Endodermal cell (in vitro differentiated cells): ENCODE results near the gene SDHA. TPM values are rescaled to one million over a fixed set of nuclear protein-coding genes. Genes with fewer than 3 reads are reported as not detected.

Source experiments
- DNase-seq: peaks from one replicate; pipeline ENCODE4 v3.0.0-alpha.2; 2017
- H3K27ac ChIP-seq: 2 replicates; pipeline ENCODE4 v1.5.1; 2013; ENCODE audit warnings: mild to moderate bottlenecking, low read depth, low read length, moderate library complexity
- H3K27me3 ChIP-seq: 2 replicates; pipeline ENCODE4 v1.6.1; 2013; ENCODE audit warnings: mild to moderate bottlenecking, low read length, moderate library complexity; ENCODE audit not compliant: insufficient read depth, control insufficient read depth, poor library complexity, severe bottlenecking
- H3K36me3 ChIP-seq: 2 replicates; pipeline ENCODE4 v1.7.0; 2013; ENCODE audit warnings: mild to moderate bottlenecking, low read length, moderate library complexity; ENCODE audit not compliant: control insufficient read depth, insufficient read depth
- H3K4me1 ChIP-seq: one replicate; pipeline ENCODE4 v1.7.0; 2013; ENCODE audit warnings: low read length; ENCODE audit not compliant: control insufficient read depth, insufficient read depth
- H3K4me3 ChIP-seq: 2 replicates; pipeline ENCODE4 v1.5.1; 2013; ENCODE audit warnings: mild to moderate bottlenecking, low read length, moderate library complexity
- H3K9ac ChIP-seq: 2 replicates; pipeline ENCODE4 v1.6.1; 2013; ENCODE audit warnings: mild to moderate bottlenecking, low read length, moderate library complexity; ENCODE audit not compliant: poor library complexity, severe bottlenecking; ENCODE audit errors: extremely low read depth
- H3K9me3 ChIP-seq: 2 replicates; pipeline ENCODE4 v1.6.1; 2013; ENCODE audit warnings: mild to moderate bottlenecking, low read length, moderate library complexity; ENCODE audit not compliant: control insufficient read depth
- H3K27ac Mint-ChIP-seq: 2 replicates; pipeline ENCODE4 v1.8.0; 2020; ENCODE audit warnings: mixed read lengths
- H3K27me3 Mint-ChIP-seq: 2 replicates; pipeline ENCODE4 v1.8.0; 2021; ENCODE audit warnings: mild to moderate bottlenecking, mixed read lengths; ENCODE audit not compliant: insufficient read depth
- H3K36me3 Mint-ChIP-seq: 2 replicates; pipeline ENCODE4 v1.8.0; 2020; ENCODE audit warnings: low read depth, mixed read lengths
- H3K4me1 Mint-ChIP-seq: 2 replicates; pipeline ENCODE4 v1.8.0; 2020; ENCODE audit warnings: mixed read lengths
- H3K4me3 Mint-ChIP-seq: 2 replicates; pipeline ENCODE4 v1.8.0; 2020; ENCODE audit warnings: mild to moderate bottlenecking, moderate library complexity, mixed read lengths
- H3K9me3 Mint-ChIP-seq: 2 replicates; pipeline ENCODE4 v1.8.0; 2020; ENCODE audit warnings: mild to moderate bottlenecking, mixed read lengths
- WGBS, 2 experiments: methylation state at CpG; one replicate each; pipeline versions ENCODE4 v1.1.5 to v1.1.7; 2013; ENCODE audit warnings: missing lambda C conversion rate in 2 of 2, mixed read lengths in 1 of 2; ENCODE audit not compliant: insufficient coverage in 1 of 2, insufficient read length in 1 of 2; 5-methylcytosine and 5-hydroxymethylcytosine counted together
- total RNA-seq, 2 donors: library from RNA; stranded (reverse); fragmentation: NEBNext Ultra II Directional in 1 of 2; extraction: Animal tissue kit (Norgen Biotek cat#: 25700) in 1 of 2; gene quantifications; 2 replicates in 1 of 2; 3 replicates in 1 of 2; pipeline ENCODE4 v1.2.1, GENCODE V29; 2021
- TF ChIP-seq, protein P1 (sequence below): fragments of 200-600 bp; sonication (generic); conservative IDR thresholded peaks from 2 replicates; pipeline ENCODE4 v1.5.0; 2021; ENCODE audit warnings: antibody characterized with exemption, mild to moderate bottlenecking

SDHA gene
- total RNA-seq, 2 donors from 2014 or later: 61.6 to 73.1 TPM

GRCh38 chr5:174291-174600, 43.9 kb upstream of the SDHA start:
- no peaks in the 10 kb centered on the region for H3K27me3 ChIP-seq
- Mint-ChIP-seq H3K27ac (no peak overlapping the region), H3K4me1 (peaks cover 7% of the 10 kb centered on the region), H3K4me3 (no peak overlapping the region), H3K36me3 (peaks cover 4% of the 10 kb centered on the region), H3K9me3 (no peaks in the 10 kb centered on the region), H3K27me3 (no peaks in the 10 kb centered on the region)
- DNase-seq: no peak
- H3K4me1 ChIP-seq: peaks cover 3% of the 10 kb centered on the region
- TF ChIP-seq, protein P1, sequence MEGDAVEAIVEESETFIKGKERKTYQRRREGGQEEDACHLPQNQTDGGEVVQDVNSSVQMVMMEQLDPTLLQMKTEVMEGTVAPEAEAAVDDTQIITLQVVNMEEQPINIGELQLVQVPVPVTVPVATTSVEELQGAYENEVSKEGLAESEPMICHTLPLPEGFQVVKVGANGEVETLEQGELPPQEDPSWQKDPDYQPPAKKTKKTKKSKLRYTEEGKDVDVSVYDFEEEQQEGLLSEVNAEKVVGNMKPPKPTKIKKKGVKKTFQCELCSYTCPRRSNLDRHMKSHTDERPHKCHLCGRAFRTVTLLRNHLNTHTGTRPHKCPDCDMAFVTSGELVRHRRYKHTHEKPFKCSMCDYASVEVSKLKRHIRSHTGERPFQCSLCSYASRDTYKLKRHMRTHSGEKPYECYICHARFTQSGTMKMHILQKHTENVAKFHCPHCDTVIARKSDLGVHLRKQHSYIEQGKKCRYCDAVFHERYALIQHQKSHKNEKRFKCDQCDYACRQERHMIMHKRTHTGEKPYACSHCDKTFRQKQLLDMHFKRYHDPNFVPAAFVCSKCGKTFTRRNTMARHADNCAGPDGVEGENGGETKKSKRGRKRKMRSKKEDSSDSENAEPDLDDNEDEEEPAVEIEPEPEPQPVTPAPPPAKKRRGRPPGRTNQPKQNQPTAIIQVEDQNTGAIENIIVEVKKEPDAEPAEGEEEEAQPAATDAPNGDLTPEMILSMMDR: no peak
- 98% methylated on average over 5 of the region's 5 CpGs; no CpG with 5 or more reads in 1 of the 2 experiments for WGBS, 2 experiments
- H3K36me3 ChIP-seq: no peaks in the 10 kb centered on the region
- no peaks in the 10 kb centered on the region for H3K9me3 ChIP-seq
- no peak overlapping the region for H3K27ac ChIP-seq
- no peak overlapping the region for H3K9ac ChIP-seq
- no peak overlapping the region for H3K4me3 ChIP-seq

GRCh38 chr5:174876-175465, 43.1 kb upstream of the SDHA start:
- H3K27me3 ChIP-seq: no peaks in the 10 kb centered on the region
- no peak overlapping the region for H3K4me3 ChIP-seq
- DNase-seq: no peak
- H3K4me3 Mint-ChIP-seq: no peak overlapping the region
- H3K4me1 Mint-ChIP-seq: peaks cover 7% of the 10 kb centered on the region
- H3K9ac ChIP-seq: no peak overlapping the region
- H3K36me3 Mint-ChIP-seq: peaks cover 4% of the 10 kb centered on the region
- H3K27me3 Mint-ChIP-seq: no peaks in the 10 kb centered on the region
- peaks cover 3% of the 10 kb centered on the region for H3K4me1 ChIP-seq
- no peaks in the 10 kb centered on the region for H3K9me3 Mint-ChIP-seq
- H3K27ac ChIP-seq: no peak overlapping the region
- no peaks in the 10 kb centered on the region for H3K9me3 ChIP-seq
- no peaks in the 10 kb centered on the region for H3K36me3 ChIP-seq
- TF ChIP-seq, protein P1: no peak
- H3K27ac Mint-ChIP-seq: peak overlapping the region; percentile 68
- 95 to 100% methylated on average over 5 to 16 of the region's 16 CpGs for WGBS, 2 experiments

GRCh38 chr5:176296-176823, 41.8 kb upstream of the SDHA start:
- H3K9me3 ChIP-seq: no peaks in the 10 kb centered on the region
- no peak overlapping the region for H3K27ac ChIP-seq
- Mint-ChIP-seq H3K4me3 (no peak overlapping the region), H3K27ac (no peak overlapping the region), H3K4me1 (peaks cover 7% of the 10 kb centered on the region), H3K27me3 (no peaks in the 10 kb centered on the region), H3K9me3 (no peaks in the 10 kb centered on the region), H3K36me3 (peaks cover 4% of the 10 kb centered on the region)
- TF ChIP-seq, protein P1: no peak
- DNase-seq: no peak
- H3K27me3 ChIP-seq: no peaks in the 10 kb centered on the region
- no peak overlapping the region for H3K9ac ChIP-seq
- no peaks in the 10 kb centered on the region for H3K36me3 ChIP-seq
- no peak overlapping the region for H3K4me3 ChIP-seq
- WGBS, 2 experiments: 82 to 89% methylated on average over 10 to 11 of the region's 11 CpGs
- peaks cover 3% of the 10 kb centered on the region for H3K4me1 ChIP-seq
